NOMO-1 treated with DMSO at 0.1 percent for 48 hours (cell line): ENCODE data around the gene MRPS2.
"Not testable (repeated sequence)": the region's sequence is repeated elsewhere in the genome, so short reads cannot be mapped to it uniquely, and the experiment has no call there.

ENCODE experiments used
- DNase-seq: peaks from one replicate; lab custom pipeline; 2025; ENCODE audit not compliant: unreplicated experiment; lab: John Stamatoyannopoulos, UW

Gene MRPS2

DNA sequence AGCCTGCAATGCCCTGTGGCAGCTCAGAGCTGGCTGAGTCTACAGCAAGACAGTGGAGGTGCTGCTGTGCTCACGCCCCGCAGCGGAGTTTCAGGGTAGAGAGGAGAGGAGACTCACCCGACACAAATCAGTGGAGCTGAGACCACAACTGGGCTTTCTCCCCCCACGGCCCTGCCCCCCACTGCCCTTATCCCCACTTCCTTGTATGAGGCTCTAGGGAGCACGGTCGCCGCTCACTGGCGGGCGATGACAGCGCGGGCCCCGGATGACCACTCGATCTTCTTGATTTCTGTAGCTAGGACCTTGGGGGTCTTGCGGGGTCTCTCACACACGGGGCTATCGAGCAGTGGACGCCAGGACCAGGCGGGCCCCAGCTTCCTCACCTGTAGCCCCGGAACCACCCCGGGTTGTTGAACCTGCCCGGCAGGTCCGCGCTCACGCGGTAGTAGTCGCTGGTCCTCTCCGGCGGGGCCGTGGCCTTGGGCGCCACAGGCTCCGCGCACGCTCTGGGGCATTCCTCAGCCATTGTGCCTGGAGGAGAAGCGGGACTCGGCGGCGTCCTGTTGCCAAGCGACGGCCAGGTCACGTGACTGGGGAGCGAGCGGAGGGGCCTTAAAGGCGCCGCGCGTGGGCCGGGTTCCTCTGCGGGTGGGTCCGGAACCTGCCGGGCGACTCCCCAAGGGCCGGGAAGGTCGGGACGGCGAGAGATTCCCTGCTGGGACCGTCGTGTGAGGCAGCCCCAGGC, 984 bp upstream of the MRPS2 start:
- peak; percentile 81 for DNase-seq

- DNase-seq = peak; percentile 60
Measured at GRCh38 chr9:135500071-135500524, 384 bp upstream of the MRPS2 start.

DNA sequence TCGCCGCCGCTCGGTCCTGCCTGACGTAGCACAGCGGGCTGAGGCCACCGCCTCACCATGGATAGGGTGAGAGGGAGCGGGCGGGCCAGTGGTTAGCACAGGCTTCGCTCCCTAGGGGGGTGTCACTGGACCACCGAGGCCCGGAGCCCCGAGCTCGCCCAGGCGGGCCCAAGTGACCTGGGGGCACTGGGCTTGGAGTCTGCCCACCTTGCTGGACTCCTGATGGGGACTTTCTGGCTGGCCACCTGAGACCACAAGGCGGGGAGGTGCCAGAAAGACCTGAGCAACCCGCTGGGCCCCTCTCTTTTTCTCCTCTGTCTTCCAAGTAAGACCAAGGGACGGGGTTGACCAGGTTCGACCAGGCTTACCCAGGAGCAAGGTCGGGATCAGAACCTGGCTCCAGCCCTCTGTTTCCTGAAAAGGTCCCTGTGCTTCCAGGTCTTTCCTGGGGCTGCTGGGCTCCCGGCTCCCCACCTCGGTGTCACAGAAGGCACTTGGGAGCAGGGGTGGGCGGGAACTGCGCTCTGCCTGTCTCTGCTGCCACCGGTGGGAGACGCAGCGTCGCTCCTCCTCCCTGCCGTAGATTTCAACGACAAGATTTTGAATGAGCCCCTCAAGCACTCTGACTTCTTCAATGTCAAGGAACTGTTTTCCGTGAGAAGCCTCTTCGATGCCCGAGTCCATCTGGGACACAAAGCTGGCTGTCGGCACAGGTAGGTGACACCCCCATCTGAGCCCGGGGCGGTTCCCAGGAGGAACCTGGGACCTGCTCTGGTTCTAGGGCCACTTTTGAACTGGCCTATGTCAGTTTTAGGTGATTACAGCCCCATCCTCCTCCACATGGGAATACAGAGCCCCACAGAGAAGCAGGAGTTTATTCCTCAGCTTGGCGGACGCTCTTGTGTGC, 1.0 kb downstream of the MRPS2 start:
- no peak for DNase-seq

GRCh38 chr9:135502168-135502872, 1.8 kb downstream of the MRPS2 start:
- DNase-seq = no peak

DNA sequence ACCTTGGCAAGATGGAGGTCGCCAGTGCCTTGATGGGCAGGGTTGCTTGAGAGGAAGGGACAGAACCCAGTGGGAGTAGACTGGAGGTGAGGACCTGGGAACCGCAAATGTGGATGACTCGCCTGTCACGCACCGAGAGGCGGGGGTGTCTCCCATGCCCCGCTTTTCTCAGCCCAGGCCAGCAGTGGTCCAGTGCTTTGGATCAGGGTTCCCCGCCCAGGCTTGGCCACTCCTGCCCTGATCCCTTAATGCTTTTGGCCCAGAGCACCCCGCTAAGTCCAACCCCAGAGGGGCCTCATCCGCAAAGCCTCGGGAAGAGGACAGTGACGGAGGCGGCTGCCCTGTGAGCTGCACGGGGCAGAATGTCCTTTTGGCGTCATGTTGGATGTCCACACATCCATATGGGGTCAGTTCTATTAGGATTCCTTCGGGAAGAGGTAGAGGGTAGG, 2.4 kb downstream of the MRPS2 start:
- DNase-seq = no peak

DNA sequence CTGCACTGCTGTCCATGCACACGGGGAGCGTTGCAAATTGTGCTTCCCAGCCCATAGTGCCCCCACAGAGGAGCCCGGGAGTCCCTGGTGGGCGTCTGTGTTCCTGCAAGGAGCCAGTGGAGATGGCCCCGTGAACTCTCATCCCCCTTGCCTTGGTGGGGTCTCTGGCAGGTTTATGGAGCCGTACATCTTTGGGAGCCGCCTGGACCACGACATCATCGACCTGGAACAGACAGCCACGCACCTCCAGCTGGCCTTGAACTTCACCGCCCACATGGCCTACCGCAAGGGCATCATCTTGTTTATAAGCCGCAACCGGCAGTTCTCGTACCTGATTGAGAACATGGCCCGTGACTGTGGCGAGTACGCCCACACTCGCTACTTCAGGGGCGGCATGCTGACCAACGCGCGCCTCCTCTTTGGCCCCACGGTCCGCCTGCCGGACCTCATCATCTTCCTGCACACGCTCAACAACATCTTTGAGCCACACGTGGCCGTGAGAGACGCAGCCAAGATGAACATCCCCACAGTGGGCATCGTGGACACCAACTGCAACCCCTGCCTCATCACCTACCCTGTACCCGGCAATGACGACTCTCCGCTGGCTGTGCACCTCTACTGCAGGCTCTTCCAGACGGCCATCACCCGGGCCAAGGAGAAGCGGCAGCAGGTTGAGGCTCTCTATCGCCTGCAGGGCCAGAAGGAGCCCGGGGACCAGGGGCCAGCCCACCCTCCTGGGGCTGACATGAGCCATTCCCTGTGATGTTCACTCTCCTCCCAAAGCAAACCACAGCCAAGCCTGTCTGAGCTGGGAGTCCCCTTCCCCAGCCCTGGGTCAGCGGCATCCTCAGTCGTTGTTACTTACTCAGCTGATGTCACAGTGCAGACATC, 3.1 kb downstream of the MRPS2 start:
- DNase-seq = no peak

DNA sequence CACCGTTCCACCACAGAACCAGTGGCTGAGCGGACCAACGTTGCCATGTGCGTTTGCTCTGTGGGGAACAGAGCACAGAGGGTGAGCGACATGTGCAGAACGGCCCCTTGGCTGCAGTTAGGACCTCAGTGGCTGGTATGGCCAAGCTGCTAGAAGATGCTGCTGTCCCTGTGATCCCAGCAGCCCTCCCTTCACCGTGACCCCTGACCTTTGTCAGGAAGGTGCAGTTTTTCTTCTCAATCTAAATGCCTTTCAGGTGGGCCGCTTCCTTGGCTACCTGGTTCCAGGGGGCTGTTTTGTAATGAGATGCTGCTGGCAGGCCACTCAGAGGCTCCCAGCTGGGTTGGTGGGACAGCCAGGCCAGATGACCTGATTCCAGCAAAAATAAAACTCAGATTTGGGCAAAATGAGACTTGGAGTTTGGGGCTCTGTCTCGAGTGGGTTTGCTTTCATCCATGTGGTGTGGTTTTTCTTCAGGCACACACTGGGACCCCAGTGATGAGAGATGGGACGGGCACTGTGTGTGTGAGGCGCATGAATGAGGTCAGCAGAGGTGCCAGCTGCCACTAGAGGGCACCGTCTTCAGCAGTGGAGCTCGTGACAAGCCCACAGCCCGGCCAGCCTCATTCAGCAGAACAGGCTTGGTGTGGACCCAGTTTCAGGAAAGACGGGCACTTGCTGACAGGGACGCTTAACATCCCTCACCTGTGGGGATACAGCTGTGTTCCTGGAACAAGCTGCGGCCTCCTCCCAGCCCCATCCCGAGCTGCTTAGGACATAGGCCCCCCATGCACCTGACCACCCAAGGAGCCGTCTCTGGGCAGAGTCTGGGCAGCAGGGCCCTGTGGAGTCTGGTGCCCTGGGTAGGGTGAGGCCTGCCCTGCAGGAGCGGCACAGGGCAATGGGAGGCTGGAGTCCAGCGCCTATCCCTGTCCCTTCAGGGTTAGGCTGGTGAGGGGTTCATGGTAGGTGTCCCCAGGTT, 4.1 kb downstream of the MRPS2 start:
- DNase-seq = peak; percentile 55

DNA sequence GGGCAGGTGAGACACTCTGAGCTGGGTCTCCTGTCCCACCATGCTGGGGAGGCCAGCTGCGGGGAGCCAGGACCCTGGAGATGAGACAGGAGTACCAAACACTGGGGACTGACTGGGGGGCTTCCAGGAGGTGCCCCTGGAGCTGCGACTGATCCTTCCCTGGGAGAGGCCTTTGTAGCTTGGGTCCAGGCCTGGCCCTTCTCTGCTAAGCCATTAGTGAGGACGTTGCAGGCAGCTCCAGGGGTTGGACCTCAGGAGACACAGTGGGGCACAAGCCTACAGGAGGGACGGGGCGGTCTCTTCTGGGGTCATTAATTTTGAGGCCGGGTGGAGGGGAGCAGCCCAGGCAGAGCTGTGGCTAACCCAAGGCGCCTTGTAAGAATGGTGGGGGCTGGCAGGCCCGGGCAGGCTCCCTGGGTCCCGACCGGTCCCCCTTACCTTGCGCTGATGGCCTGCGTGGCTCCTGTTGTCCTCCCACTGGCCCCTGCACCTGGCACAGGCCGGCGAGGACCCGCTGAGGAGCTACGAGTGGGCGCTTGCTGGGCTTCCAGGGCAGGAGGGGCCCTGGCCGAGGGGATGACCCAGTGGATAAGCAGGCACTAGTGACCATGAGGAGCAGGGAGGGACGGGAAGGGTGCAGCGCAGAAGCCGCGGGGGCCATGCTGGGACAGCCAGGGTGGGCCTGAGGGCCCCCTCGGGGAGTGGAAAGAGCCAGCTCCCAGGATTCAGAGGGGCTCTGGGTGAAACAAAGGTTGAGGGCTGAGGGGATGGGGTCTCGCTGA, 5.1 kb downstream of the MRPS2 start:
- DNase-seq = no peak

GRCh38 chr9:135506327-135507103, 6.0 kb downstream of the MRPS2 start:
- no peak for DNase-seq

GRCh38 chr9:135507104-135508035, 6.9 kb downstream of the MRPS2 start:
- no peak for DNase-seq

DNA sequence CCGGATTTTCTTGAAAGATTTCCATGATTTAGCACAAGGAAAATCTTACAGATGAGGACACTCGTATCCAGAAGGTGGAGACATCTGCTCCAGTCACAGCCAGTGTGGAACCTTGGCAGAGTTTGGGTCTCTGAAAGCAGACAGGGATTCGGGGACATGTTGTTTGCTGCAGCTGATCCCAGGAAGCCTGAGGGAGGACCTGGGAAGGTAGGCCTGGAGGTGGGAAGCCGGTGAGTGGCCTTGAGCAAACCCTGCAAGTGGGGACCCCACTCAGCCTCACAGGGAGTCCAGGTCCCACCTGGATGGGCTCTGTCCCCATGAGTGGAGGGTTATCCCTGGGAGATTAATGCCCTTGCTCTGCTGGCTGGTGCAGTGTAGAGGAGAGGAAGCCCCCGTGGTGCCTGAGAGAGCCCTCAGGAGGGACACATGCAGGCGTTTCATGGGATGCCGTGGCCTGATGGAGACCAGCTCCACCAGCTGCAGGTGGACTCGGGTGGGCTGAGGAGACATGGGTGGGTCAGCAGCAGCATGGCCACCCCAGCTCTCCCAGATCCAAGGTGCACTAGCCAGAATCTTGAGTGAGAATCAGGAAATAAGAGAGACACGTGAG, 7.8 kb downstream of the MRPS2 start:
- DNase-seq = no peak

- DNase-seq = no peak
Measured at GRCh38 chr9:135509458-135509857, 9.0 kb downstream of the MRPS2 start.

GRCh38 chr9:135512241-135512603, 11.7 kb downstream of the MRPS2 start:
- DNase-seq = no peak

- DNase-seq = no peak
Measured at GRCh38 chr9:135512904-135513303, 12.4 kb downstream of the MRPS2 start.

DNA sequence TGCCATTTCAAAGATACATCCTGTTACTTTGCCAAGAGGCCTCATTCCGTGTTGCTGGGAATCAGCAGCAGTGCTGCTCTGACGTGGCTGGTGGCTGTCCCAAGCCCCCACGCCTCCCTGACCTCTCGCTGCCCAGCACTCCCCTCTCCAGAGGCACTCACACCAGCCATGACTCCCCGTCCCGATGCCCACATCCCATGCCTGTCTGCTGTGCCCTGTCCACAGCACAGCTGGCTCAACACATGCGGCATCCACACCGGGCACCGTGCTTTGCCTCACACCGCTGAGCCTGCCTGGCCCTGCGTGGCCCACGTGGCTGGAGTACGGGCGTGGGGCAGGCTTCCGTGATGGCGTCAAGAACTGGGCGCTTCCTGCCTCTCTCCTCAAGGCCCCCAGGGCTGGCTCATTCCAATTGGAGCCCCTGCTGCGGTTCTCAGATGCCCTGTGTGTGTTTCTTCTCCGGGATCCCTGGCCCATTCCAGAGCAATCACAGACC, 12.9 kb downstream of the MRPS2 start:
- DNase-seq = no peak

DNA sequence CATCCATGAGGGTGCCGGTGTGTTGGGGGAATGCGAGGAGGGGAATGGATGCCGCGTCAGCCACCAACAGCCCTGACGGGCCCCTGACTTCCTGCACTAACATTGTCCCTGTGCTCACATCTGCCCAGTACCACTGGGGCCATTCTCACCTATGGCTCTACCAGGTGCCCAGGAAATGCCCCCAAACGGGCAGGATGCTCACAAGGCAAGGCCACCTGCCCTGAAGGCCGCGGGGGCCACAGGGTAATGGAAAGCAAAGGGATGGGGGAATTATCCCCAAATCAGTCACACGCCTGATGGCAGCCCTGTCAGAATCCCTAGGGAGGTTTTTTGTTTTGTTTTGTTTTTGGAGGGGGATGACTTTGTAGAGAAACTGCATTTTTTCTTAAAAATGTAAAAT, 13.4 kb downstream of the MRPS2 start:
- not testable (repeated sequence) for DNase-seq
